ENCODE measurements around the gene PIGU. TPM values are rescaled to one million over a fixed set of nuclear protein-coding genes. Genes with fewer than 3 reads are reported as not detected.

PIGU gene
- total and polyA plus RNA-seq, 2 of the 13 experiments (the other 11 are each of a cell fraction or from before 2014, with no cell fraction given), result 45.5 to 231 TPM

- ATAC-seq (no peak), DNase-seq (ENCODE audit: low spot score) (no peak), FAIRE-seq (peak; percentile 12)
- no TSS peak for BruUV-seq (replicated peaks)
- TF ChIP-seq SETDB1 (CRISPR knock-in tag; IDR thresholded peaks at IDR 0.05; ENCODE audit: borderline replicate concordance) (no peak), THAP7 (CRISPR knock-in tag; IDR thresholded peaks at IDR 0.05) (no peak), CSRNP2 (CRISPR knock-in tag; conservative IDR thresholded peaks at IDR 0.05; ENCODE audit: low read depth) (no peak), THAP9 (CRISPR knock-in tag; IDR thresholded peaks at IDR 0.05; ENCODE audit: borderline replicate concordance) (no peak), ZNF749 (CRISPR knock-in tag; IDR thresholded peaks at IDR 0.05; ENCODE audit: borderline replicate concordance) (no peak), TAF1 (CRISPR knock-in tag; IDR thresholded peaks at IDR 0.05) (no peak), ZNF549 (CRISPR knock-in tag; IDR thresholded peaks at IDR 0.05) (no peak), ZNF546 (CRISPR knock-in tag; conservative IDR thresholded peaks at IDR 0.05) (no peak), TFDP1 (CRISPR knock-in tag; IDR thresholded peaks at IDR 0.05; ENCODE audit: borderline replicate concordance) (no peak), ZFP1 (CRISPR knock-in tag; IDR thresholded peaks at IDR 0.05) (no peak), WIZ (CRISPR knock-in tag; IDR thresholded peaks at IDR 0.05) (no peak), ZNF292 (CRISPR knock-in tag; IDR thresholded peaks at IDR 0.05; ENCODE audit: borderline replicate concordance, low read depth) (no peak), ZNF709 (CRISPR knock-in tag; IDR thresholded peaks at IDR 0.05) (no peak), ZNF207 (IDR thresholded peaks at IDR 0.05; ENCODE audit: borderline replicate concordance) (no peak), ZNF333 (CRISPR knock-in tag; IDR thresholded peaks at IDR 0.05; ENCODE audit: borderline replicate concordance) (no peak), HOXA5 (CRISPR knock-in tag; IDR thresholded peaks at IDR 0.05) (no peak), TFDP2 (CRISPR knock-in tag; IDR thresholded peaks at IDR 0.05) (no peak), ZIK1 (CRISPR knock-in tag; IDR thresholded peaks at IDR 0.05; ENCODE audit: borderline replicate concordance, low read depth) (no peak)
- 92% methylated on average over 2 of the region's 2 CpGs for WGBS (ENCODE audit: low lambda C conversion rate)
- H3K36me3 ChIP-seq (replicated peaks in 1 of 2; ENCODE audit: control insufficient read depth in 1 of 2, insufficient read depth in 2 of 2, low read length in 2 of 2), result peaks cover 7 to 17% of the 10 kb centered on the region in 2 experiments
- H3K27me3 ChIP-seq (ENCODE audit: control insufficient read depth in 1 of 2, insufficient read depth in 2 of 2, low read length in 2 of 2), result no peaks in the 10 kb centered on the region
- peaks cover 12% of the 10 kb centered on the region for H3K4me1 ChIP-seq (ENCODE audit: insufficient read depth, low read length)
- H3K9me3 ChIP-seq (ENCODE audit: low read length), result no peaks in the 10 kb centered on the region
- no peak overlapping the region for H3K27ac ChIP-seq (ENCODE audit: extremely low read length, insufficient read depth, low read length)
- no peak overlapping the region for H3K4me3 ChIP-seq (replicated peaks in 1 of 3; ENCODE audit: insufficient read depth in 1 of 3, low read depth in 2 of 3, low read length in 3 of 3)
- H3K79me2 ChIP-seq (ENCODE audit: insufficient read depth, low read length), result no peaks in the 10 kb centered on the region
- H2AFZ ChIP-seq (ENCODE audit: low read length), result no peak overlapping the region
- CTCF ChIA-PET (ENCODE audit: low intra/inter-chr PET ratio, low total read pairs), result no interaction called here
- no peaks in the 10 kb centered on the region for H4K20me1 ChIP-seq (ENCODE audit: insufficient read depth, low read length)
- H3K4me2 ChIP-seq (ENCODE audit: low read depth, low read length), result no peak overlapping the region
- H3K9ac ChIP-seq (ENCODE audit: insufficient read depth, low read depth, low read length), result no peak overlapping the region
- in situ Hi-C loops (cut with HindIII; ENCODE audit: extremely low pct_ligation_motif_present, low pct_unique_long_range_greater_than_20kb), result no loop called here
- intact Hi-C loops (cut with micrococcal nuclease; ENCODE audit: unreplicated experiment), result no loop called here
- POLR2A ChIA-PET, result interaction anchor here (0.7 to 2.0 kb wide), 2 partner anchors 30 to 53 kb away, joined by 4 to 5 read pairs; partner anchors contain the start of gene TP53INP2
Measured at GRCh38 chr20:34651200-34651599, 25.7 kb downstream of the PIGU start.
